ENCODE results near the gene TRAPPC11. TPM values are rescaled to one million over a fixed set of nuclear protein-coding genes. Genes with fewer than 3 reads are reported as not detected.
"Not testable (repeated sequence)": the region's sequence is repeated elsewhere in the genome, so short reads cannot be mapped to it uniquely, and the experiment has no call there.

The TRAPPC11 gene
- total RNA-seq, 1 donor from 2014 or later: 56.2 TPM

- TF ChIP-seq CTCF (IDR thresholded peaks at IDR 0.05; ENCODE audit: partially characterized antibody, unreplicated experiment): no peak
- Mint-ChIP-seq H3K27me3 (ENCODE audit: unreplicated experiment) (peaks cover 9% of the 10 kb centered on the region), H3K27ac (ENCODE audit: unreplicated experiment) (peak overlapping the region; percentile 86), H3K4me1 (ENCODE audit: low read depth, unreplicated experiment) (peaks cover 8% of the 10 kb centered on the region), H3K36me3 (ENCODE audit: unreplicated experiment) (no peaks in the 10 kb centered on the region), H3K4me3 (ENCODE audit: unreplicated experiment) (peak overlapping the region; percentile 83), H3K9me3 (ENCODE audit: unreplicated experiment) (peaks cover 17% of the 10 kb centered on the region)
- peak; percentile 69 for DNase-seq
Observed at GRCh38 chr4:183722731-183723560, 63.9 kb downstream of the TRAPPC11 start.

- H3K27ac Mint-ChIP-seq (ENCODE audit: unreplicated experiment): peak overlapping the region; percentile 86
- no peak for TF ChIP-seq CTCF (IDR thresholded peaks at IDR 0.05; ENCODE audit: partially characterized antibody, unreplicated experiment)
- H3K4me3 Mint-ChIP-seq (ENCODE audit: unreplicated experiment): peak overlapping the region; percentile 83
- H3K27me3 Mint-ChIP-seq (ENCODE audit: unreplicated experiment): peaks cover 10% of the 10 kb centered on the region
- no peak for DNase-seq
- peaks cover 8% of the 10 kb centered on the region for H3K4me1 Mint-ChIP-seq (ENCODE audit: low read depth, unreplicated experiment)
- H3K36me3 Mint-ChIP-seq (ENCODE audit: unreplicated experiment): no peaks in the 10 kb centered on the region
- peaks cover 17% of the 10 kb centered on the region for H3K9me3 Mint-ChIP-seq (ENCODE audit: unreplicated experiment)
Observed at GRCh38 chr4:183723561-183724228, 64.6 kb downstream of the TRAPPC11 start.

GRCh38 chr4:183725585-183725984 lies 66.5 kb downstream of the TRAPPC11 start:
- peaks cover 13% of the 10 kb centered on the region for H3K27me3 Mint-ChIP-seq (ENCODE audit: unreplicated experiment)
- peaks cover 10% of the 10 kb centered on the region for H3K4me1 Mint-ChIP-seq (ENCODE audit: low read depth, unreplicated experiment)

GRCh38 chr4:183727482-183727881 lies 68.4 kb downstream of the TRAPPC11 start:
- Mint-ChIP-seq H3K27me3 (ENCODE audit: unreplicated experiment) (peaks cover 13% of the 10 kb centered on the region), H3K4me1 (ENCODE audit: low read depth, unreplicated experiment) (peaks cover 8% of the 10 kb centered on the region), H3K27ac (ENCODE audit: unreplicated experiment) (no peak overlapping the region), H3K36me3 (ENCODE audit: unreplicated experiment) (no peaks in the 10 kb centered on the region), H3K9me3 (ENCODE audit: unreplicated experiment) (peaks cover 16% of the 10 kb centered on the region), H3K4me3 (ENCODE audit: unreplicated experiment) (no peak overlapping the region)
- TF ChIP-seq CTCF (IDR thresholded peaks at IDR 0.05; ENCODE audit: partially characterized antibody, unreplicated experiment): no peak
- DNase-seq: no peak

More at GRCh38 chr4:183725585-183725984, 66.5 kb downstream of the TRAPPC11 start:
- peaks cover 18% of the 10 kb centered on the region for H3K9me3 Mint-ChIP-seq (ENCODE audit: unreplicated experiment)
- not testable (repeated sequence) for DNase-seq; H3K4me3 Mint-ChIP-seq (ENCODE audit: unreplicated experiment); H3K27ac Mint-ChIP-seq (ENCODE audit: unreplicated experiment); H3K36me3 Mint-ChIP-seq (ENCODE audit: unreplicated experiment)

- TF ChIP-seq CTCF (IDR thresholded peaks at IDR 0.05; ENCODE audit: partially characterized antibody, unreplicated experiment): no peak
- Mint-ChIP-seq H3K4me3 (ENCODE audit: unreplicated experiment) (no peak overlapping the region), H3K36me3 (ENCODE audit: unreplicated experiment) (no peaks in the 10 kb centered on the region), H3K4me1 (ENCODE audit: low read depth, unreplicated experiment) (peaks cover 12% of the 10 kb centered on the region), H3K9me3 (ENCODE audit: unreplicated experiment) (peaks cover 16% of the 10 kb centered on the region), H3K27me3 (ENCODE audit: unreplicated experiment) (peaks cover 12% of the 10 kb centered on the region), H3K27ac (ENCODE audit: unreplicated experiment) (no peak overlapping the region)
- no peak for DNase-seq
Observed at GRCh38 chr4:183728223-183729068, 69.4 kb downstream of the TRAPPC11 start.

Data from glutamatergic neuron (in vitro differentiated cells).